GM21529 (cell line): Measurements from ENCODE around the gene MRTFA.
"Not testable (repeated sequence)": the region's sequence is repeated elsewhere in the genome, so short reads cannot be mapped to it uniquely, and the experiment has no call there.

Experiments used
- ATAC-seq: cut with Tn5 transposase; IDR thresholded peaks from one replicate; pipeline ENCODE4 v1.9.1; 2021; ENCODE audit not compliant: unreplicated experiment

The MRTFA gene

DNA sequence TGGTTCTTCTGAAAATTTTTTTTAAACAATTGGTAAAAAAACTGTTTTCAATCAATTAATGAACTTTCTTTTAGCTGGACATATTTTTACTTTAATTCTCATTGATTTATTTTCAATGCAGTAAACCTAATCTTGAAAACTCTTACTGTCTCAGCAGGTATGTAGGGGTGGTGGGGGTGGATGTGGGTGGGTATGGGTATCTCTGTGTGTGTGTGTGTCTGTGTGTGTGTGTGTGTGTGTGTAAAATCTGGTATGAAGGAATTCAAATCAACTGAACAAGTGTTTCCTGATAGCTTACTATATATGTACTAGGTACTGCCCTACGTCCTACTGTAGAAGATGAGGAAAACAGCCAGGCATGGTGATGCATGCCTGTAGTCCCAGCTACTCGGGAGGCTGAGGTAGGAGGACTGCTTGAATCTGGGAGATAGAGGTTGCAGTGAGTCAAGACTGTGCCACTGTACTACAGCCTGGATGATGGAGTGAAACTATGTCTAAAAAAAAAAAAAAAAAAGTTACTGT lies 75.5 kb downstream of the MRTFA start:
- ATAC-seq: no peak

GRCh38 chr22:40560551-40560950 lies 76.0 kb downstream of the MRTFA start:
- no peak for ATAC-seq

- no peak for ATAC-seq
These were observed 78.5 kb downstream of the MRTFA start for GRCh38 chr22:40557972-40558371.

- ATAC-seq: no peak
These were observed 79.9 kb downstream of the MRTFA start for GRCh38 chr22:40556641-40557040.

DNA sequence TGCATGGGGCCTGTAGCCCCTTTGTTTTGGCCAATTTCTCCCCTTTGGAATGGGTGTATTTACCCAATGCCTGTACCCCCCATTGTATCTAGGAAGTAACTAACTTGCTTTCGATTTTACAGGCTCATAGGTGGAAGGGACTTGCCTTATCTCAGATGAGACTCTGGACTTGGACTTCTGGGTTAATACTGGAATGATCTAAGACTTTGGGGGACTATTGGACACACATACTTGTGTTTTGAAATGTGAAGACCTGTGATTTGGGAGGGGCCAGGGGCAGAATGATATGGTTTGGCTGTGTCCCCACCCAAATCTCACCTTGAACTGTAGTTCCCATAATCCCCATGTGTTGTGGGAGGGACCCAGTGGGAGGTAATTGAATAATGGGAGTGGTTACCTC lies 82.5 kb downstream of the MRTFA start:
- not testable (repeated sequence) for ATAC-seq

DNA sequence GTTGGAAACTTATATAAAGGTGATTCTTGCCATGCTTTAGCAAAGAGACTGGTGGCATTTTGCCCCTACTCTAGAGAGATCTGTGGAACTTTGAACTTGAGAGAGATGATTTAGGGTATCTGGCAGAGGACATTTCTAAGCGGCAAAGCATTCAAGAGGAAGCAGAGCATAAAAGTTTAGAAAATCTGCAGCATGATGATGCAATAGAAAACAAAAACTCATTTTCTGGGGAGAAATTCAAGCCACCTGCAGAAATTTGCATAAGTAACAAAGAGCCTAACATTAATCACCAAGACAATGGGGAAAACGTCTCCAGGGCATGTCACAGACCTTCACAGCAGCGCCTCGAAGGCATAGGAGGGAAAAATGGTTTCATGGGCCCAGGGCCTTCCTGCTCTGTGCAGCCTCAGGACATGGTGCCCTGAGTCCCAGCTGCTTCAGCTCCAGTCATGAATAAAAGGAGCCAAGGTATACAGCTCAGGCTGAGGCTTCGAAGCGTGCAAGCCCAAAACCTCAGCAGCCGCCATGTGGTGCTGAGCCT lies 83.4 kb downstream of the MRTFA start:
- no peak for ATAC-seq

DNA sequence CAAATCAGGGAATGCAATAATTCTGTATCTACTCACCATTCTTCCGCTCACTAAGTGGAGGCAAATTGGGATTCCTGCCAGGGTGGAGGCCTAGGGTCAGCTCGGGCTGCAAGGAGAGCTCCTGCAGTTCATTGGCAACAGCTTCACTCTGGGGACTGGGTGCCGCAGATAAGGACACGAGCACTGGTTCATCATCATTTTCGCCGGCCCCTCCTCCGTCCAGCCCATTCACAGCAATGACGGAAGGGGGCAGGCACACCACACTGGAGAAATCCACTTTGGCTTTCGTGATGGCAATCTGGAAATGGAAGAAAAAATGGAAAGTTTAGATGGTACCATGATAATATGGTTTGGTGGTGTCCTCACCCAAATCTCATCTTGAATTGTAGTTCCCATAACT lies 84.4 kb downstream of the MRTFA start:
- ATAC-seq: no peak

- no peak for ATAC-seq
These were observed 88.8 kb downstream of the MRTFA start for GRCh38 chr22:40547729-40548143.

DNA sequence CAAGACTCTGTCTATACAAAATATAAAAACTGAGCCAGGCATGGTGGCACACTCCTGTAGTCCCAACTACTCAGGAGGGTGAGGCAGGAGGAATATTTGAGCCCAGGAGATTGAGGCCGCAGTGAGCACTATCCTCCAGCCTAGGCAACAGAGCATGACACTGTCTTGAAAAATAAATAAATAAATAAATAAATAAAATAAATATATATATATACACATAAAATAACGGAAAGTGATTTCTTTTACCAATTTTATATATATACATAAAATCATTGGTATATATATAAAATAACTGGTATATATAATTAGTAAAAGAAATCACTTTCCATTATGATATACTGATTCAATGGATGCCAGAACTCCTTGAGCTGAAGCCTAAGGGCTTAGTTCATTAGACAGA lies 91.8 kb downstream of the MRTFA start:
- ATAC-seq: no peak

- ATAC-seq: no peak
These were observed 93.5 kb downstream of the MRTFA start for GRCh38 chr22:40542821-40543540.

DNA sequence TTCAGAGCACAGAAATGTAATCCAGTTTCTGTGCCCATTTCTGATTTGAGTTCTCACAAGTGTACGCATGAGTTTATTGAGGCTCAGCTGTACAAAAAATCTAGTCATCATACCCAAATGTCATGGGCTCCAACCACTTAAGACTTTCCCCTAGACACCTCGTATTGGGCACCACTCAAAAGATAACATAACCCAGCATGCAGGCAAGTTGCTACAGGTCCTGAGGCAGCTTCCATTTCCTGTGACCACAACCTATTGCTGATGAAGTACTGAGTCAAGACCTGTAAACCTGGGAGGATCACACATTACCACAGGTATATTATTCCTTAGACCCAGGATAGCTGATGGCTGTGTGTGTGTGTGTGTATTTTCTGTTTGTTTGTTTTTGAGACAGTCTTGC lies 95.2 kb downstream of the MRTFA start:
- no peak for ATAC-seq

GRCh38 chr22:40540265-40540664 lies 96.3 kb downstream of the MRTFA start:
- ATAC-seq: no peak

- not testable (repeated sequence) for ATAC-seq
These were observed 100.4 kb downstream of the MRTFA start for GRCh38 chr22:40536149-40536548.

- ATAC-seq: no peak
These were observed 100.9 kb downstream of the MRTFA start for GRCh38 chr22:40535642-40536041.

DNA sequence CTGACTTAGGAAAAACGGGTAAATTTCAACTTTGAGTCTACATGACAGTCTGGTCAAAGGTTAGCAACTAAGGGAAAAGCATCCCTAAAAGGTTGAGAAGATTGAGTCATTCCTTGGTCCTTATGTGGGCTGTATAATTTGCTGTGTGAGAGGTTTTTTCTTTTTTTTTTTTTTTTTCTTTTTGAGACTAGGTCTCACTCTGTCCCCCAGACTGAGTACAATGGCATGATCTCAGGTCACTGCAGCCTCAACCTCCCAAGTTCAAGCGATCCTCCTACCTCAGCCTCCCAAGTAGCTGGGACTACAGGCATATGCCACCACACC lies 101.4 kb downstream of the MRTFA start:
- peak; percentile 12 for ATAC-seq

GRCh38 chr22:40534379-40535188 lies 101.9 kb downstream of the MRTFA start:
- peak; percentile 44 for ATAC-seq

DNA sequence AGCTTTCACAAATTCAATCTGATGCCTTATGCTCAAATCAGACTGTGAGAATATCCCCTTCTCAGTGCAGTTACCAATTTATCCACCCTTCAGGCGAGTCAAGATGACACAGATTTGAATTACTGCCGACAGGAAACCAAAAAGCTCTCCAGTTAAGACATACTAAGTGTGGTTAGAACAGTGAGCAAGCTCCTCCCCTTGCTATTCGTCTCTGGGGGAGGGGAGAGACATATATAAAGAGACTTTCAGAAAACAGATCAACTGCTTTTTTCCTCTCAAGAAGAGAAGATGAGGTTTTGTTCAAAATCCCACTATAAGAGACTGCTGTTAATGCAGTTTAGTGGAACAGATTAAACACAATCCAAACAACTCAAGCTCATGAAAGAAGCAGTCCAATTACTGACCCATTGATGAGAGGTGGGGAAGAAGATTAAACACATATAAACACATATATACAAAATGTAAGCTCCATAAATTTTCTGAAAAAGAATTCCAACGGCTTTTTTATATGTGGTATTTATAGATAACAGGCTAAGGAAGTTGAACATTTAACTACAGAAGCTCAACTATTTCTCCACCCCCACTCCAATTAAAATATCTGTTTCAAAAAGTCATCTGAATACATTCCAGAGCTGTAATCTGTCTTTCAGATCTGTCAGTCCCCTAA lies 102.7 kb downstream of the MRTFA start:
- ATAC-seq: peak; percentile 60

- no peak for ATAC-seq
These were observed 104.3 kb downstream of the MRTFA start for GRCh38 chr22:40531951-40532900.

- not testable (repeated sequence) for ATAC-seq
These were observed 106.1 kb downstream of the MRTFA start for GRCh38 chr22:40530391-40530790.

- no peak for ATAC-seq
These were observed 106.7 kb downstream of the MRTFA start for GRCh38 chr22:40529821-40530220.
